Measurements from ENCODE around the gene SEPHS1. TPM values are rescaled to one million over a fixed set of nuclear protein-coding genes. Genes with fewer than 3 reads are reported as not detected.
"Not testable (repeated sequence)": the region's sequence is repeated elsewhere in the genome, so short reads cannot be mapped to it uniquely, and the experiment has no call there.

The SEPHS1 gene
- total RNA-seq, 2 donors from 2014 or later = 20.7 to 22.8 TPM

GRCh38 chr10:13382703-13383398 is 34.8 kb upstream of the SEPHS1 start:
- H3K27ac ChIP-seq = no peak overlapping the region
- no peaks in the 10 kb centered on the region for H3K9me3 ChIP-seq
- no peaks in the 10 kb centered on the region for H3K27me3 ChIP-seq
- TF ChIP-seq CTCF (IDR thresholded peaks at IDR 0.05) = no peak
- H3K4me3 ChIP-seq = peak overlapping the region in 1 of 2 donors; percentile 12
- H3K4me1 ChIP-seq = peaks cover 0 to 8% of the 10 kb centered on the region in 2 donors
- H3K36me3 ChIP-seq = no peaks in the 10 kb centered on the region
- DNase-seq (ENCODE audit: low spot score) = no peak

GRCh38 chr10:13379061-13379460 is 31.0 kb upstream of the SEPHS1 start:
- H3K27me3 ChIP-seq; H3K36me3 ChIP-seq; H3K9me3 ChIP-seq; DNase-seq (ENCODE audit: low spot score); H3K4me1 ChIP-seq; H3K27ac ChIP-seq; H3K4me3 ChIP-seq: not testable (repeated sequence)

GRCh38 chr10:13376746-13377145 is 28.7 kb upstream of the SEPHS1 start:
- H3K27me3 ChIP-seq = no peaks in the 10 kb centered on the region
- DNase-seq (ENCODE audit: low spot score) = no peak
- TF ChIP-seq CTCF (IDR thresholded peaks at IDR 0.05) = no peak
- no peaks in the 10 kb centered on the region for H3K9me3 ChIP-seq
- no peak overlapping the region for H3K4me3 ChIP-seq
- H3K4me1 ChIP-seq = no peaks in the 10 kb centered on the region
- no peak overlapping the region for H3K27ac ChIP-seq
- H3K36me3 ChIP-seq = no peaks in the 10 kb centered on the region

- no peak for TF ChIP-seq CTCF (IDR thresholded peaks at IDR 0.05)
- H3K27me3 ChIP-seq = no peaks in the 10 kb centered on the region
- H3K4me1 ChIP-seq = no peaks in the 10 kb centered on the region
- H3K27ac ChIP-seq = no peak overlapping the region
- H3K9me3 ChIP-seq = no peaks in the 10 kb centered on the region
- no peak overlapping the region for H3K4me3 ChIP-seq
- H3K36me3 ChIP-seq = no peaks in the 10 kb centered on the region
- no peak for DNase-seq (ENCODE audit: low spot score)
Observed at GRCh38 chr10:13376297-13376696, 28.2 kb upstream of the SEPHS1 start.

GRCh38 chr10:13375791-13376190 is 27.7 kb upstream of the SEPHS1 start:
- H3K4me1 ChIP-seq = no peaks in the 10 kb centered on the region
- no peaks in the 10 kb centered on the region for H3K36me3 ChIP-seq
- H3K27ac ChIP-seq = no peak overlapping the region
- no peak overlapping the region for H3K4me3 ChIP-seq
- DNase-seq (ENCODE audit: low spot score) = no peak
- H3K9me3 ChIP-seq = no peaks in the 10 kb centered on the region
- no peak for TF ChIP-seq CTCF (IDR thresholded peaks at IDR 0.05)
- no peaks in the 10 kb centered on the region for H3K27me3 ChIP-seq

GRCh38 chr10:13373644-13374043 is 25.6 kb upstream of the SEPHS1 start:
- no peaks in the 10 kb centered on the region for H3K36me3 ChIP-seq
- no peak overlapping the region for H3K27ac ChIP-seq
- no peak for DNase-seq (ENCODE audit: low spot score)
- H3K27me3 ChIP-seq = no peaks in the 10 kb centered on the region
- H3K9me3 ChIP-seq = no peaks in the 10 kb centered on the region
- no peak overlapping the region for H3K4me3 ChIP-seq
- no peaks in the 10 kb centered on the region for H3K4me1 ChIP-seq
- no peak for TF ChIP-seq CTCF (IDR thresholded peaks at IDR 0.05)

All from right atrium auricular region (tissue), 2 donors.